Gastroesophageal sphincter (tissue), 4 donors: ENCODE measurements around the gene BIRC6. TPM values are rescaled to one million over a fixed set of nuclear protein-coding genes. Genes with fewer than 3 reads are reported as not detected.

ENCODE experiments used
- ATAC-seq: fragments of 150-250 bp; one replicate; pipeline ENCODE4 v1.9.1; 2016; ENCODE audit warnings: mild to moderate bottlenecking, moderate library complexity
- H3K27ac ChIP-seq, 4 donors: fragments of 200-600 bp; sonication (generic) in 3 of 4; 1 replicate in 3 of 4; 2 replicates in 1 of 4; pipeline ENCODE4 v1.5.1; 2016 to 2019
- H3K27me3 ChIP-seq: fragments of 200-600 bp; sonication (generic); one replicate; pipeline ENCODE4 v1.5.1; 2019
- H3K36me3 ChIP-seq, 2 donors: fragments of 200-600 bp; sonication (generic); one replicate each; pipeline ENCODE4 v1.5.1; 2019; ENCODE audit warnings: control low read depth in 1 of 2
- H3K4me1 ChIP-seq, 3 donors: fragments of 200-600 bp; sonication (generic); 1 replicate in 2 of 3; 2 replicates in 1 of 3; pipeline ENCODE4 v1.5.1; 2016 to 2019; ENCODE audit warnings: control low read depth in 2 of 3
- H3K4me3 ChIP-seq, 2 donors: fragments of 200-600 bp; sonication (generic); one replicate each; pipeline ENCODE4 v1.5.1; 2019; ENCODE audit warnings: mild to moderate bottlenecking in 1 of 2, moderate library complexity in 1 of 2
- H3K9me3 ChIP-seq, 3 donors: fragments of 200-600 bp; sonication (generic); one replicate each; pipeline ENCODE4 v1.5.1; 2017 to 2019; ENCODE audit warnings: control low read depth in 2 of 3
- CTCF ChIP-seq, 4 experiments: fragments of 200-600 bp in 2 of 4; fragments of 450-650 bp in 2 of 4; sonication (generic) in 1 of 4; IDR thresholded peaks; one replicate each; pipeline ENCODE4 v1.5.1; 2017 to 2019; ENCODE audit warnings: antibody characterized with exemption in 4 of 4, mild to moderate bottlenecking in 2 of 4, moderate library complexity in 2 of 4
- EP300 ChIP-seq: sonication (generic); formaldehyde crosslinking; IDR thresholded peaks from one replicate; pipeline ENCODE4 v1.6.1; 2017; ENCODE audit warnings: antibody characterized with exemption, mild to moderate bottlenecking
- POLR2A ChIP-seq, 2 donors: fragments of 450-650 bp; IDR thresholded peaks; one replicate each; pipeline ENCODE4 v1.6.1; 2017; ENCODE audit warnings: antibody characterized with exemption in 2 of 2, mild to moderate bottlenecking in 2 of 2, moderate library complexity in 1 of 2
- POLR2AphosphoS5 ChIP-seq: sonication (generic); formaldehyde crosslinking; IDR thresholded peaks from one replicate; pipeline ENCODE4 v1.6.1; 2017; ENCODE audit warnings: antibody characterized with exemption
- WGBS, 2 donors: methylation state at CpG; one replicate each; pipeline ENCODE4 v1.1.5; 2018; ENCODE audit warnings: low coverage in 1 of 2; 5-methylcytosine and 5-hydroxymethylcytosine counted together
- total RNA-seq, 4 donors: library from RNA; depleted of rRNA; stranded (reverse); fragments of >200 nt; gene quantifications; one replicate each; pipeline ENCODE4 v1.1.0, GENCODE V29; 2016

Gene BIRC6
- total RNA-seq, 4 donors from 2014 or later: 69.5 to 168 (median 92.7) TPM

DNA sequence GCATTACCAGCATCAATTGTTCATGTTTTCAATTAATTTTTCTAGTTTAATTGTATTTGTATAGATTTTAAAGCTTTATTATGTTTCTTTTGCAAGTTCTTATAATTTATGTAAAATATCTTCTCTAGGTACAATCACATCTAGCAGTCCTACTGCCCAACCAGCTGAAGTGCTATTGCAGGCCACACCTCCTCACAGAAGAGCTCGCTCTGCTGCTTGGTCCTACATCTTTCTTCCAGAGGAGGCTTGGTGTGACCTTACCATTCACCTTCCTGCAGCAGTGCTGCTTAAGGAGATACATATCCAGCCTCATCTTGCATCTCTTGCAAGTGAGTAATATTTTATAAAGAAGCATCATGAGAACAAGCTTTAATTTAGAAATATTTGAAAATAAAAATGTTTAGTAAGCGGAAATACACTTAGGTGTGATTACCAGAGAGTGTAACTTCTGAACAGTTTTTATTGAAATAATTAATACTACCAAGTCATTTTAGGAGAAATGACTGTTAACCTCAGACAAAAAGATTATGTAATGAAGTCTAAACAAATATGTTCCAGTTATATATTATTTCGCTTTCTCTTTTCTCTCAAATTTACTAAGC, 148.2 kb downstream of the BIRC6 start:
- Histone ChIP-seq H3K4me3 (no peak overlapping the region), H3K36me3 (peaks cover 0 to 98% of the 10 kb centered on the region in 2 donors), H3K9me3 (no peaks in the 10 kb centered on the region), H3K4me1 (no peaks in the 10 kb centered on the region), H3K27ac (no peak overlapping the region), H3K27me3 (no peaks in the 10 kb centered on the region)
- no peak for TF ChIP-seq CTCF (IDR thresholded peaks at IDR 0.05)
- no peak for TF ChIP-seq POLR2A (IDR thresholded peaks at IDR 0.05)
- no peak for TF ChIP-seq EP300
- no peak for TF ChIP-seq POLR2AphosphoS5
- no peak for ATAC-seq
- 93 to 98% methylated on average over 3 of the region's 3 CpGs for WGBS, 2 donors

DNA sequence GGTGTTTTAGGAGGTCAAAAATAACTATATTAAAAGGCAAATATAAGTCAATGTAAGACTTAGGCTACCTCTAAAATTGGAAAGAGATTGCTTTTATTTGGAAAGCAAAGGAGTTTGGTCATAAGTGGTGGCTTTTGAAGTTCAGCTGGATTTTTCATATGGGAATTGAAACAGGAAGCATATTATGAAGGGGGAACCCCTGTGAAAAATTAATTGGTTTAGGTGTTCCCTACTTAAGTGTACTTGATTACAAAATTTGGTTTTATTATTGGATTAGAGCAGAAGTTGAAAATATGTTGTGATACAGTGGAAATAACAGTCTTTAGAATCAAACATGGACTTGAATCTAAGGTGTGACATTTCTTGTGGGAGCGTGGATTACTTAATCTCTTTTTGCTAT, 149.6 kb downstream of the BIRC6 start:
- TF ChIP-seq EP300 (no peak), POLR2A (IDR thresholded peaks at IDR 0.05) (no peak), CTCF (IDR thresholded peaks at IDR 0.05) (no peak), POLR2AphosphoS5 (no peak)
- ATAC-seq: no peak
- H3K4me1 ChIP-seq: no peaks in the 10 kb centered on the region
- no peaks in the 10 kb centered on the region for H3K27me3 ChIP-seq
- 80 to 94% methylated on average over 1 of the region's 1 CpG for WGBS, 2 donors
- no peak overlapping the region for H3K27ac ChIP-seq
- no peak overlapping the region for H3K4me3 ChIP-seq
- H3K9me3 ChIP-seq: no peaks in the 10 kb centered on the region
- peaks cover 0 to 96% of the 10 kb centered on the region in 2 donors for H3K36me3 ChIP-seq

DNA sequence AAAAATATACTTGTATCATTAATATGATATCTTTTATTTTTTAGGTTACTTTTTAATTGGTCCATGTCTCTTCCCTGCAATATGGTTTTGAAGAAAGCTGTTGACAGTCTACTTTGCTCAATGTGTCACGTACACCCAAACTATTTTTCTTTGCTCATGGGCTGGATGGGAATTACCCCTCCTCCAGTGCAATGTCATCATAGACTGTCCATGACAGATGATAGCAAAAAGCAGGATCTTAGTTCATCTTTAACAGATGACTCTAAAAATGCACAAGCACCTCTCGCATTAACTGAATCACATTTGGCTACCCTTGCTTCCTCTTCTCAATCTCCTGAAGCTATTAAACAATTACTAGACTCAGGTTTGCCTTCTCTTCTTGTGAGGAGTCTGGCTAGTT, 158.1 kb downstream of the BIRC6 start:
- no peak for ATAC-seq
- Histone ChIP-seq H3K27ac (no peak overlapping the region), H3K9me3 (no peaks in the 10 kb centered on the region), H3K4me3 (no peak overlapping the region), H3K36me3 (peaks cover 5 to 79% of the 10 kb centered on the region in 2 donors), H3K27me3 (no peaks in the 10 kb centered on the region), H3K4me1 (no peaks in the 10 kb centered on the region)
- TF ChIP-seq CTCF (IDR thresholded peaks at IDR 0.05): no peak
- TF ChIP-seq EP300: no peak
- no peak for TF ChIP-seq POLR2AphosphoS5
- no peak for TF ChIP-seq POLR2A (IDR thresholded peaks at IDR 0.05)
- WGBS, 2 donors: 83 to 100% methylated on average over 2 of the region's 2 CpGs

DNA sequence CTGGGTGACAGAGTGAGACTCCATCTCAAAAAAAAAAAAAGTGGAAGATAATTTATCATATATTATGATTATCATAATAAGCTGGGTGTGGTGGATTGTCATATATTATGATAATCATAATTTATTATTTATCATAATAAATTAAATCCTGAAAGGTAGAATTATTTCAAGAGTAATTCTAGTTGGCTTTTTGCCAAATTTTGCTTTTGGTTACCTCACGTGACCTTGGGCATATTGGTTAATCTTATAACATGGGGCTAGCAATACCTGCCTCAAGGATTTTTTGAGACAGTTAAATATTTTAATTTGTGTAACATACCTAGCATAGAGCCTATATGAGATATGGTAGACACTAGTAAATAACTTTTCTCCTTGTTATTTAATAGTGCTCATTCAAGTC, 159.7 kb downstream of the BIRC6 start:
- no peak for ATAC-seq
- H3K4me3 ChIP-seq: no peak overlapping the region
- no peaks in the 10 kb centered on the region for H3K4me1 ChIP-seq
- no peaks in the 10 kb centered on the region for H3K27me3 ChIP-seq
- no peak for TF ChIP-seq EP300
- TF ChIP-seq POLR2A (IDR thresholded peaks at IDR 0.05): no peak
- no peak for TF ChIP-seq CTCF (IDR thresholded peaks at IDR 0.05)
- TF ChIP-seq POLR2AphosphoS5: no peak
- 42 to 50% methylated on average over 1 of the region's 1 CpG for WGBS, 2 donors
- H3K36me3 ChIP-seq: peaks cover 5 to 82% of the 10 kb centered on the region in 2 donors
- H3K27ac ChIP-seq: no peak overlapping the region
- H3K9me3 ChIP-seq: no peaks in the 10 kb centered on the region

DNA sequence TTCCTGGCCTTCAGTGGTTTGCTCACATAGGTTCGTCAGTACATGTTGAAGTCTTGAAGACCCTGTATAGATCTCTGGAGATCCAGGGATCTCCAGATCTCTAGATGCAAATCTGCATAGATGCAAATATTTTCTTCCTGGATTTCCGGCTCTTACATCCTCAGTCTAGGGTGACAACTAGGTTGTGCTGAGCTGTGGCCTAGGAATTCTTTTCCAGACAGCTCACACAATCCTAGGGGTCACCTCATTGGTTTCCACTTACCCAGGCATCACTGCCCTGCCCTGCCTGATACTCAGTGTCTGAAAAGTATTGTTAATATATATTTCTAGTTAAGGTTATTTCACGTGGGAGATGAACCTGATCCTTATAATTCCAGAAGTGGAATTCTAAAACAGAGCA, 165.9 kb downstream of the BIRC6 start:
- 85 to 90% methylated on average over 2 of the region's 3 CpGs for WGBS, 2 donors
- Histone ChIP-seq H3K27me3 (no peaks in the 10 kb centered on the region), H3K4me1 (no peaks in the 10 kb centered on the region), H3K4me3 (no peak overlapping the region), H3K27ac (no peak overlapping the region), H3K36me3 (peaks cover 0 to 73% of the 10 kb centered on the region in 2 donors), H3K9me3 (no peaks in the 10 kb centered on the region)
- TF ChIP-seq POLR2AphosphoS5 (no peak), CTCF (IDR thresholded peaks at IDR 0.05) (no peak), EP300 (no peak), POLR2A (IDR thresholded peaks at IDR 0.05) (no peak)
- ATAC-seq: no peak
